Mucosa of gallbladder (tissue), 1 donor: ENCODE data around the gene GCN1. TPM values are rescaled to one million over a fixed set of nuclear protein-coding genes. Genes with fewer than 3 reads are reported as not detected.
"Not testable (repeated sequence)": the region's sequence is repeated elsewhere in the genome, so short reads cannot be mapped to it uniquely, and the experiment has no call there.

Source experiments
- DNase-seq: peaks from one replicate; pipeline ENCODE4 v3.0.0-alpha.2; 2020; ENCODE audit warnings: low spot score
- total RNA-seq: library from RNA; stranded (reverse); gene quantifications from one replicate; pipeline ENCODE4 v1.2.1, GENCODE V29; 2021
- donor health status: DM: no; HTN: no; CAD: no.

The GCN1 gene
- total RNA-seq, 1 donor from 2014 or later, result 80.4 TPM

GRCh38 chr12:120214626-120215356 lies 20.3 kb upstream of the GCN1 start:
- no peak for DNase-seq

- no peak for DNase-seq
Measured at GRCh38 chr12:120213758-120214157, 19.2 kb upstream of the GCN1 start.

GRCh38 chr12:120213182-120213581 lies 18.7 kb upstream of the GCN1 start:
- DNase-seq, result not testable (repeated sequence)

- DNase-seq, result no peak
Measured at GRCh38 chr12:120212301-120212700, 17.8 kb upstream of the GCN1 start.

- no peak for DNase-seq
Measured at GRCh38 chr12:120211904-120212283, 17.4 kb upstream of the GCN1 start.

- no peak for DNase-seq
Measured at GRCh38 chr12:120211243-120211903, 16.9 kb upstream of the GCN1 start.

- no peak for DNase-seq
Measured at GRCh38 chr12:120209851-120210250, 15.3 kb upstream of the GCN1 start.

- no peak for DNase-seq
Measured at GRCh38 chr12:120207227-120207626, 12.7 kb upstream of the GCN1 start.

GRCh38 chr12:120206781-120207180 lies 12.3 kb upstream of the GCN1 start:
- not testable (repeated sequence) for DNase-seq

GRCh38 chr12:120206228-120206627 lies 11.7 kb upstream of the GCN1 start:
- no peak for DNase-seq

GRCh38 chr12:120204171-120204570 lies 9.7 kb upstream of the GCN1 start:
- DNase-seq, result no peak

- DNase-seq, result no peak
Measured at GRCh38 chr12:120200364-120200800, 5.9 kb upstream of the GCN1 start.

GRCh38 chr12:120199595-120200306 lies 5.2 kb upstream of the GCN1 start:
- no peak for DNase-seq

GRCh38 chr12:120199025-120199424 lies 4.5 kb upstream of the GCN1 start:
- no peak for DNase-seq

- DNase-seq, result no peak
Measured at GRCh38 chr12:120197542-120197887, 3.0 kb upstream of the GCN1 start.

GRCh38 chr12:120196817-120197541 lies 2.5 kb upstream of the GCN1 start:
- not testable (repeated sequence) for DNase-seq

- no peak for DNase-seq
Measured at GRCh38 chr12:120196363-120196762, 1.8 kb upstream of the GCN1 start.

GRCh38 chr12:120194226-120194533 lies 335 bp downstream of the GCN1 start:
- DNase-seq, result no peak

GRCh38 chr12:120193286-120193685 lies 1.2 kb downstream of the GCN1 start:
- not testable (repeated sequence) for DNase-seq

GRCh38 chr12:120190985-120191480 lies 3.5 kb downstream of the GCN1 start:
- no peak for DNase-seq

- DNase-seq, result no peak
Measured at GRCh38 chr12:120190386-120190785, 4.1 kb downstream of the GCN1 start.

- DNase-seq, result no peak
Measured at GRCh38 chr12:120186654-120187053, 7.9 kb downstream of the GCN1 start.
